Fibroblast of lung (primary cell): ENCODE measurements around the gene TFEC. TPM values are rescaled to one million over a fixed set of nuclear protein-coding genes. Genes with fewer than 3 reads are reported as not detected.

Experiments used
- DNase-seq, 2 donors: peaks; one replicate each; pipeline versions ENCODE4 v3.0.0 to v3.0.0-alpha.2; 2010; ENCODE audit warnings: low read depth in 2 of 2
- H2AFZ ChIP-seq: 2 replicates; pipeline ENCODE4 v1.5.1; 2012; ENCODE audit warnings: low read length, control low read depth, inconsistent platforms
- H3K27ac ChIP-seq: 2 replicates; pipeline ENCODE4 v1.5.1; 2011; ENCODE audit warnings: low read length, control low read depth; ENCODE audit not compliant: insufficient read depth
- H3K27me3 ChIP-seq: 2 replicates; pipeline ENCODE4 v1.5.1; 2011; ENCODE audit warnings: mild to moderate bottlenecking, low read length; ENCODE audit not compliant: control insufficient read depth, insufficient read depth
- H3K36me3 ChIP-seq: 2 replicates; pipeline ENCODE4 v1.5.1; 2011; ENCODE audit warnings: low read length; ENCODE audit not compliant: control insufficient read depth, insufficient read depth
- H3K4me1 ChIP-seq: 2 replicates; pipeline ENCODE4 v1.5.1; 2011; ENCODE audit warnings: low read length; ENCODE audit not compliant: control insufficient read depth, insufficient read depth; ENCODE audit errors: extremely low read depth
- H3K4me2 ChIP-seq: 2 replicates; pipeline ENCODE4 v1.5.1; 2011; ENCODE audit warnings: low read length, control low read depth; ENCODE audit not compliant: insufficient read depth; ENCODE audit errors: extremely low read depth
- H3K4me3 ChIP-seq, 4 experiments: fragments of 200-600 bp in 1 of 4; sonication (generic) in 1 of 4; replicated peaks in 1 of 4; 2 replicates each; pipeline ENCODE4 v1.5.1; 2011 to 2016; ENCODE audit warnings: low read length in 4 of 4, low read depth in 3 of 4, mild to moderate bottlenecking in 3 of 4, control low read depth in 2 of 4, inconsistent platforms in 1 of 4, mixed read lengths in 1 of 4; ENCODE audit not compliant: insufficient read depth in 1 of 4; ENCODE audit errors: control extremely low read depth in 1 of 4
- H3K79me2 ChIP-seq: 2 replicates; pipeline ENCODE4 v1.5.1; 2012; ENCODE audit warnings: mild to moderate bottlenecking, low read length, inconsistent platforms; ENCODE audit not compliant: control insufficient read depth, insufficient read depth
- H3K9ac ChIP-seq: 2 replicates; pipeline ENCODE4 v1.5.1; 2011; ENCODE audit warnings: mild to moderate bottlenecking, low read length, control low read depth; ENCODE audit not compliant: insufficient read depth
- H3K9me3 ChIP-seq: 2 replicates; pipeline ENCODE4 v1.5.1; 2012; ENCODE audit warnings: low read depth, low read length; ENCODE audit not compliant: control insufficient read depth, insufficient read depth
- H4K20me1 ChIP-seq: 2 replicates; pipeline ENCODE4 v1.5.1; 2011; ENCODE audit warnings: low read length; ENCODE audit not compliant: control insufficient read depth, insufficient read depth; ENCODE audit errors: extremely low read depth
- CTCF ChIP-seq, 2 donors: IDR thresholded peaks in 1 of 2; conservative IDR thresholded peaks in 1 of 2; 1 replicate in 1 of 2; 2 replicates in 1 of 2; pipeline ENCODE4 v1.5.1; 2011 to 2012; ENCODE audit warnings: low read length in 2 of 2, control low read depth in 1 of 2, inconsistent platforms in 1 of 2, low read depth in 1 of 2, mild to moderate bottlenecking in 1 of 2
- EZH2 ChIP-seq: IDR thresholded peaks from 2 replicates; pipeline ENCODE4 v1.5.1; 2012; ENCODE audit warnings: low read length, control low read depth, mild to moderate bottlenecking; ENCODE audit errors: missing control alignments
- polyA plus RNA-seq, 2 donors: library from polyadenylated mRNA; depleted of rRNA in 1 of 2; stranded (reverse) in 1 of 2; unstranded in 1 of 2; fragments of >200 nt; gene quantifications; 2 replicates each; pipeline ENCODE4 v1.2.1, GENCODE V29; 2011 to 2012; ENCODE audit warnings: missing spikeins in 1 of 2
- total RNA-seq: library from RNA; depleted of rRNA; stranded (reverse); fragments of >200 nt; gene quantifications from 2 replicates; pipeline ENCODE4 v1.2.1, GENCODE V29; 2014

Gene TFEC
- total and polyA plus RNA-seq, 2 donors (not counting 1 experiment from before 2014, with no cell fraction given), result 0.05 to 0.17 TPM

- Histone ChIP-seq H3K79me2 (no peaks in the 10 kb centered on the region), H3K4me2 (no peak overlapping the region), H3K36me3 (no peaks in the 10 kb centered on the region), H2AFZ (no peak overlapping the region), H3K27ac (no peak overlapping the region), H4K20me1 (no peaks in the 10 kb centered on the region), H3K4me3 (no peak overlapping the region), H3K9ac (no peak overlapping the region), H3K9me3 (no peaks in the 10 kb centered on the region), H3K27me3 (no peaks in the 10 kb centered on the region), H3K4me1 (no peaks in the 10 kb centered on the region)
- TF ChIP-seq CTCF (conservative IDR thresholded peaks at IDR 0.05 in 1 of 2, IDR thresholded peaks at IDR 0.05 in 1 of 2; ENCODE audit: low read depth in 1 of 2, low read length in 2 of 2) (no peak), EZH2 (no peak)
- DNase-seq, result no peak
Observed at GRCh38 chr7:116037401-116037800, 6.8 kb upstream of the TFEC start.

GRCh38 chr7:116034411-116034810, 3.8 kb upstream of the TFEC start:
- Histone ChIP-seq H4K20me1 (no peaks in the 10 kb centered on the region), H2AFZ (no peak overlapping the region), H3K9me3 (no peaks in the 10 kb centered on the region), H3K36me3 (no peaks in the 10 kb centered on the region), H3K4me3 (no peak overlapping the region), H3K4me2 (no peak overlapping the region), H3K27ac (no peak overlapping the region), H3K79me2 (no peaks in the 10 kb centered on the region), H3K9ac (no peak overlapping the region), H3K27me3 (no peaks in the 10 kb centered on the region), H3K4me1 (no peaks in the 10 kb centered on the region)
- no peak for DNase-seq
- TF ChIP-seq EZH2, result no peak

- Histone ChIP-seq H3K27ac (no peak overlapping the region), H3K36me3 (no peaks in the 10 kb centered on the region), H3K9ac (no peak overlapping the region), H3K79me2 (no peaks in the 10 kb centered on the region), H2AFZ (no peak overlapping the region), H3K4me1 (no peaks in the 10 kb centered on the region), H3K9me3 (no peaks in the 10 kb centered on the region), H3K4me3 (no peak overlapping the region), H3K4me2 (no peak overlapping the region), H4K20me1 (no peaks in the 10 kb centered on the region), H3K27me3 (no peaks in the 10 kb centered on the region)
- TF ChIP-seq CTCF (conservative IDR thresholded peaks at IDR 0.05 in 1 of 2, IDR thresholded peaks at IDR 0.05 in 1 of 2; ENCODE audit: low read depth in 1 of 2, low read length in 2 of 2) (no peak), EZH2 (no peak)
- DNase-seq, result no peak
Observed at GRCh38 chr7:116032886-116033285, 2.3 kb upstream of the TFEC start.
